IMR-90 (cell line): ENCODE data around the gene MGLL. TPM values are rescaled to one million over a fixed set of nuclear protein-coding genes. Genes with fewer than 3 reads are reported as not detected.

Source experiments
- ATAC-seq: fragments of 200-7000 bp; cut with Tn5 transposase; 2 replicates; pipeline ENCODE4 v1.9.1; 2020; ENCODE audit warnings: low read depth, mild to moderate bottlenecking, moderate library complexity
- BruUV-seq: library from RNA; stranded (reverse); fragments of 400-500 nt; replicated peaks from 2 replicates; lab custom pipeline; 2021; lab: Mats Ljungman, UMichigan
- CTCF ChIA-PET: fragments of 300-600 bp; formaldehyde crosslinking; extraction: SDS; loops from one replicate; lab custom pipeline; 2021; ENCODE audit warnings: antibody characterized with exemption; lab: Yijun Ruan, JAX
- POLR2A ChIA-PET: fragments of 300-600 bp; sonication (Branson Sonifier 250); formaldehyde crosslinking; loops from one replicate; lab custom pipeline; 2022; ENCODE audit warnings: antibody characterized with exemption; ENCODE audit not compliant: unreplicated experiment; lab: Charles Lee
- DNase-seq: peaks from one replicate; pipeline ENCODE4 v3.0.0; 2013
- H2AFZ ChIP-seq: replicated peaks from 2 replicates; pipeline ENCODE3; 2013; ENCODE audit warnings: low read length, mild to moderate bottlenecking; ENCODE audit not compliant: poor library complexity
- H2AK5ac ChIP-seq: 2 replicates; pipeline ENCODE4 v1.6.1; 2013; ENCODE audit warnings: low read depth, low read length, inconsistent platforms
- H2AK9ac ChIP-seq: replicated peaks from 2 replicates; pipeline ENCODE3; 2013; ENCODE audit warnings: mild to moderate bottlenecking, low read depth, low read length, moderate library complexity; ENCODE audit not compliant: poor library complexity
- H2BK120ac ChIP-seq: 2 replicates; pipeline ENCODE4 v1.6.1; 2013; ENCODE audit warnings: low read depth, low read length, inconsistent platforms
- H2BK15ac ChIP-seq: 3 replicates; pipeline ENCODE4 v1.6.1; 2013; ENCODE audit warnings: low read depth, low read length, inconsistent platforms
- H2BK20ac ChIP-seq: 2 replicates; pipeline ENCODE4 v1.6.1; 2013; ENCODE audit warnings: low read depth, mild to moderate bottlenecking, inconsistent platforms, low read length, moderate library complexity
- H2BK5ac ChIP-seq: 2 replicates; pipeline ENCODE4 v1.6.1; 2013; ENCODE audit warnings: mild to moderate bottlenecking, low read depth, low read length, inconsistent platforms; ENCODE audit not compliant: poor library complexity, severe bottlenecking
- H3K14ac ChIP-seq: replicated peaks from 2 replicates; pipeline ENCODE4 v1.6.1; 2013; ENCODE audit warnings: low read depth, low read length, inconsistent platforms
- H3K18ac ChIP-seq: 2 replicates; pipeline ENCODE4 v1.6.1; 2013; ENCODE audit warnings: low read depth, low read length, control low read depth
- H3K23ac ChIP-seq: 2 replicates; pipeline ENCODE4 v1.6.1; 2013; ENCODE audit warnings: low read depth, low read length, inconsistent platforms
- H3K27ac ChIP-seq: 2 replicates; pipeline ENCODE4 v1.5.1; 2013; ENCODE audit warnings: mild to moderate bottlenecking, control low read depth, low read length; ENCODE audit not compliant: insufficient read depth
- H3K27me3 ChIP-seq: 2 replicates; pipeline ENCODE4 v1.6.1; 2013; ENCODE audit warnings: low read length; ENCODE audit not compliant: control insufficient read depth, insufficient read depth
- H3K36me3 ChIP-seq: 2 replicates; pipeline ENCODE4 v1.6.1; 2013; ENCODE audit warnings: low read length, mixed read lengths; ENCODE audit not compliant: control insufficient read depth, insufficient read depth
- H3K4ac ChIP-seq: 2 replicates; pipeline ENCODE4 v1.6.1; 2013; ENCODE audit warnings: low read depth, low read length, inconsistent platforms
- H3K4me1 ChIP-seq: 2 replicates; pipeline ENCODE4 v1.6.1; 2013; ENCODE audit warnings: low read length, mixed read lengths; ENCODE audit not compliant: control insufficient read depth, insufficient read depth
- H3K4me2 ChIP-seq: 2 replicates; pipeline ENCODE4 v1.6.1; 2013; ENCODE audit warnings: low read depth, mild to moderate bottlenecking, control low read depth, low read length, moderate library complexity
- H3K4me3 ChIP-seq: 2 replicates; pipeline ENCODE4 v1.5.1; 2013; ENCODE audit warnings: low read depth, mild to moderate bottlenecking, control low read depth, low read length, moderate library complexity; ENCODE audit not compliant: insufficient read depth
- H3K56ac ChIP-seq: 2 replicates; pipeline ENCODE4 v1.6.1; 2013; ENCODE audit warnings: low read length, inconsistent platforms; ENCODE audit not compliant: insufficient read depth; ENCODE audit errors: extremely low read depth
- H3K79me1 ChIP-seq, 2 experiments: 2 replicates each; pipeline ENCODE4 v1.6.1; 2013; ENCODE audit warnings: low read length in 2 of 2, inconsistent platforms in 1 of 2, low read depth in 1 of 2
- H3K9ac ChIP-seq: 2 replicates; pipeline ENCODE4 v1.6.1; 2013; ENCODE audit warnings: low read depth, low read length, control low read depth
- H3K9me1 ChIP-seq: 2 replicates; pipeline ENCODE4 v1.6.1; 2013; ENCODE audit warnings: low read length, inconsistent platforms; ENCODE audit not compliant: insufficient read depth
- H3K9me3 ChIP-seq: 2 replicates; pipeline ENCODE4 v1.6.1; 2013; ENCODE audit warnings: low read length; ENCODE audit not compliant: control insufficient read depth, insufficient read depth
- H4K20me1 ChIP-seq: 2 replicates; pipeline ENCODE4 v1.6.1; 2013; ENCODE audit warnings: low read length, inconsistent platforms; ENCODE audit not compliant: insufficient read depth
- H4K5ac ChIP-seq: 2 replicates; pipeline ENCODE4 v1.6.1; 2013; ENCODE audit warnings: mild to moderate bottlenecking, low read depth, low read length, control low read depth
- H4K8ac ChIP-seq, 2 experiments: 2 replicates each; pipeline ENCODE4 v1.6.1; 2013; ENCODE audit warnings: low read depth in 2 of 2, low read length in 2 of 2, control low read depth in 1 of 2, inconsistent platforms in 1 of 2
- H4K91ac ChIP-seq: 2 replicates; pipeline ENCODE4 v1.6.1; 2013; ENCODE audit warnings: low read depth, low read length, inconsistent platforms; ENCODE audit not compliant: insufficient read depth
- BHLHE40 ChIP-seq: fragments of 150-350 bp; IDR thresholded peaks from 2 replicates; pipeline ENCODE4 v1.6.1; 2016; ENCODE audit warnings: mild to moderate bottlenecking, low read depth, low read length
- CEBPB ChIP-seq: IDR thresholded peaks from 2 replicates; pipeline ENCODE4 v1.6.1; 2012; ENCODE audit warnings: low read depth, low read length, improper control_type of control experiment
- CHD1 ChIP-seq: IDR thresholded peaks from 2 replicates; pipeline ENCODE4 v1.6.1; 2012; ENCODE audit warnings: low read depth, low read length, improper control_type of control experiment
- FOS ChIP-seq: fragments of 150-350 bp; IDR thresholded peaks from 2 replicates; pipeline ENCODE4 v1.6.1; 2016; ENCODE audit warnings: low read depth, low read length
- MAFK ChIP-seq: IDR thresholded peaks from 2 replicates; pipeline ENCODE4 v1.6.1; 2012; ENCODE audit warnings: low read depth, low read length, improper control_type of control experiment
- MXI1 ChIP-seq: IDR thresholded peaks from 2 replicates; pipeline ENCODE4 v1.6.1; 2012; ENCODE audit warnings: low read depth, mild to moderate bottlenecking, low read length, moderate library complexity, borderline replicate concordance
- POLR2A ChIP-seq: IDR thresholded peaks from 2 replicates; pipeline ENCODE4 v1.6.1; 2012; ENCODE audit warnings: mild to moderate bottlenecking, low read depth, low read length
- RCOR1 ChIP-seq: IDR thresholded peaks from 2 replicates; pipeline ENCODE4 v1.6.1; 2012; ENCODE audit warnings: mild to moderate bottlenecking, low read length, improper control_type of control experiment; ENCODE audit not compliant: insufficient replicate concordance
- RFX5 ChIP-seq: IDR thresholded peaks from 2 replicates; pipeline ENCODE4 v1.8.0; 2012; ENCODE audit warnings: low read depth, mild to moderate bottlenecking, low read length, moderate library complexity
- SMC3 ChIP-seq: fragments of 150-350 bp; IDR thresholded peaks from 2 replicates; pipeline ENCODE4 v1.6.1; 2016; ENCODE audit warnings: low read depth, mild to moderate bottlenecking, antibody characterized with exemption, low read length, moderate library complexity
- WGBS, 2 experiments: methylation state at CpG; one replicate each; pipeline versions ENCODE4 v1.1.5 to v1.1.7; 2013; ENCODE audit warnings: missing lambda C conversion rate in 2 of 2; ENCODE audit not compliant: insufficient read length in 1 of 2; ENCODE audit errors: extremely low coverage in 2 of 2; 5-methylcytosine and 5-hydroxymethylcytosine counted together
- dilution Hi-C: fragments of 300-500 bp; cut with HindIII; formaldehyde crosslinking; loops from one replicate; pipeline ENCODE4 v1.14.3; 2018; ENCODE audit warnings: low sequenced_read_pairs; ENCODE audit not compliant: unreplicated experiment
- in situ Hi-C: fragments of 300-500 bp; cut with MboI; formaldehyde crosslinking; loops from 3 replicates; pipeline ENCODE4 v1.14.3; 2019; ENCODE audit warnings: low sequenced_read_pairs, inconsistent platforms, mixed read lengths
- intact Hi-C: fragments of 100-400 bp; cut with micrococcal nuclease; formaldehyde crosslinking; loops from 2 replicates; pipeline ENCODE4 v1.10.0; 2022
- polyA plus RNA-seq, 3 experiments: library from polyadenylated mRNA; depleted of rRNA; stranded (reverse); fragments of >200 nt; gene quantifications; 2 replicates each; pipeline ENCODE4 v1.2.3, GENCODE V29; 2012; ENCODE audit warnings: low replicate concordance in 1 of 3
- total RNA-seq: library from RNA; depleted of rRNA; stranded (reverse); fragments of >200 nt; gene quantifications from 2 replicates; pipeline ENCODE4 v1.2.3, GENCODE V29; 2012
- TF ChIP-seq, protein P1 (sequence below): fragments of 150-350 bp; IDR thresholded peaks from 2 replicates; pipeline ENCODE4 v1.6.1; 2017; ENCODE audit warnings: mild to moderate bottlenecking, antibody characterized with exemption, low read length, low read depth
- TF ChIP-seq, protein P2 (sequence below): conservative IDR thresholded peaks from 2 replicates; pipeline ENCODE4 v1.5.1; 2012; ENCODE audit warnings: mild to moderate bottlenecking, low read depth, low read length, improper control_type of control experiment

Gene MGLL
- total and polyA plus RNA-seq, 2 of the 4 experiments (the other 2 are of a cell fraction) = 23.7 to 60.6 TPM

DNA sequence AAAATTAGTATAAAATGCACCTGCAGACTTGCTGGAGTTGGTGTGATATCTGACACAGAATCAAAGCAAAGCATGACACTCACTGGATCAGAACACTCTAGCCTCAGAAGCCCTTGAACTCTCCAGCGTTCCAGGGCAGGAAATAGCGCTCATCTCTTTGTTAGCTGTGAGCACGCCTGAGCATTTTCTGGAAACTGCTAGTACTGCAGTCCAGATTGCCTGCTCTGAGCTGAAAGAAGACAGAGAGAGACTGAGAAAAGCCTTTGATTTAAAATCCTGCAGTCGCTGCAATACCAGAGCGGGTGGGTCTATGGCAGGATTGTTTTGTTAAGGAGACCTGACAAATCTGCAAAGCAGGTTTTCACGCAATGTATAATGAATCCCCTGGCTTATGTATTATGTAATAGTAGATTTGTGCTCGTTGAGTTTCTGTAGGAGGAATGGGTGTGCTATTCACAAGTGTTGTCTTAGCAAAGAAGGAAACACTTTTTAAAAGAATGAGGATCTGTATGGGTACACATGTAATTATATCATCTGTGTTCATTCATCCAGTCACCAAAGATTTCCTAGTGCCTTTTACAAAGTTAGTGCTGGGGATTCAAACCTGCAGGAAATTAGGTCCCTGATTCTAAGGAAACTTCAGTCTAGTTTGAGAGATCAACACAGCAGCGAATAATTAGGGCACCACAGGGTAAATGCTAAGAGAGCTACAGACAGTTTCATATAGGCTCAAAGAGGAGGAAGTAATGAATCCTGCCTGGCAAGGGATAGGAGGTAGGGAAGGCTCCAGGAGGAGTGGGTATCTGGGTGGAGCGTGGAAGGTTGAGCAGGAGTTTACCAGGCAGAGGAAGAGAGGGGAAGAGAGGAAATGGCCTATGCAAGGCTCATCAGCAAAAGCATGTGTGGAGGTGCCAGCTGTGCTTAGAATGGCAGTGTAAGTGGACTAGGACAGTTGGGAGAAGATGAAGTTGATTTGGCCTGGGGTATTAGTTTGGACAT, 26.1 kb upstream of the MGLL start (continued):
- TF ChIP-seq RCOR1 (no peak), CHD1 (no peak)

DNA sequence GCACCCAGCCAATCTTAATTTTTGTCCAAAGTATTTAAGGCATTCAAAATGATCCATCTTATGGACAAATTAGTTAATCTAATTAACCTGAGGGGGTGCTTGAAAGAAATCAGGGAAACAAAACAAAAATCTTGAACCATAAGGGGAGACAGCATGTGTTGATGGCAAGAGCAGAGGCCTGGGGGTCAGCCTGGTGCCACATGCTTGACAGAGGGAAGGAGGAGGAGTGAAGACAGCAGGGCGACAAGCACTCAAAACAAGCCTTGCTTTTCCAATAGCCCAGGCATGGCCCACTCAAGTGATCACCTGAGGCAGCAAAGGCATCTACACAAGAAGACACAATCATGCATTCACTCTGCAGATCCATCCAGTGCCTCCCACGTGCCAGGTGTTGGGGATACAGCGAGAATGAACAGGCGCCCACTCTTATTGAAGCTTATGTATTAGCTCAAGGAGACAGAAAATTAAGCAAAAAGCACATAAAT, 25.0 kb upstream of the MGLL start:
- intact Hi-C loops (no loop called here), dilution Hi-C loops (no loop called here), in situ Hi-C loops (no loop called here)
- H2BK20ac ChIP-seq = no peak overlapping the region
- H3K56ac ChIP-seq = no peak overlapping the region
- BruUV-seq = no TSS peak
- no peak overlapping the region for H3K18ac ChIP-seq
- H3K27ac ChIP-seq = no peak overlapping the region
- H4K8ac ChIP-seq = no peak overlapping the region
- no peak overlapping the region for H4K5ac ChIP-seq
- no peak overlapping the region for H2AK9ac ChIP-seq
- no peak overlapping the region for H2BK15ac ChIP-seq
- H2BK5ac ChIP-seq = no peak overlapping the region
- no peak overlapping the region for H4K91ac ChIP-seq
- H3K4ac ChIP-seq = no peak overlapping the region
- H3K4me3 ChIP-seq = no peak overlapping the region
- no peak overlapping the region for H3K4me2 ChIP-seq
- no peaks in the 10 kb centered on the region for H3K79me1 ChIP-seq
- H3K9ac ChIP-seq = no peak overlapping the region
- no peak for DNase-seq
- peaks cover 42% of the 10 kb centered on the region for H3K27me3 ChIP-seq
- no peaks in the 10 kb centered on the region for H4K20me1 ChIP-seq
- ChIA-PET POLR2A (no interaction called here), CTCF (no interaction called here)
- H3K4me1 ChIP-seq = no peaks in the 10 kb centered on the region
- no peak overlapping the region for H2AFZ ChIP-seq
- H3K36me3 ChIP-seq = no peaks in the 10 kb centered on the region
- ATAC-seq = no peak
- no peaks in the 10 kb centered on the region for H3K9me1 ChIP-seq
- H3K9me3 ChIP-seq = no peaks in the 10 kb centered on the region
- H2AK5ac ChIP-seq = no peak overlapping the region
- no CpG with 5 or more reads among the region's 4 CpGs for WGBS, 2 experiments
- H2BK120ac ChIP-seq = no peak overlapping the region
- H3K23ac ChIP-seq = no peak overlapping the region
- no peak overlapping the region for H3K14ac ChIP-seq
- TF ChIP-seq MXI1 = no peak
- TF ChIP-seq FOS = no peak
- TF ChIP-seq, protein P1, sequence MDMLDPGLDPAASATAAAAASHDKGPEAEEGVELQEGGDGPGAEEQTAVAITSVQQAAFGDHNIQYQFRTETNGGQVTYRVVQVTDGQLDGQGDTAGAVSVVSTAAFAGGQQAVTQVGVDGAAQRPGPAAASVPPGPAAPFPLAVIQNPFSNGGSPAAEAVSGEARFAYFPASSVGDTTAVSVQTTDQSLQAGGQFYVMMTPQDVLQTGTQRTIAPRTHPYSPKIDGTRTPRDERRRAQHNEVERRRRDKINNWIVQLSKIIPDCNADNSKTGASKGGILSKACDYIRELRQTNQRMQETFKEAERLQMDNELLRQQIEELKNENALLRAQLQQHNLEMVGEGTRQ = no peak
- no peak for TF ChIP-seq SMC3
- no peak for TF ChIP-seq CEBPB
- TF ChIP-seq RCOR1 = no peak
- no peak for TF ChIP-seq CHD1
- TF ChIP-seq RFX5 = no peak
- no peak for TF ChIP-seq POLR2A
- no peak for TF ChIP-seq BHLHE40
- TF ChIP-seq MAFK = no peak
- TF ChIP-seq, protein P2, sequence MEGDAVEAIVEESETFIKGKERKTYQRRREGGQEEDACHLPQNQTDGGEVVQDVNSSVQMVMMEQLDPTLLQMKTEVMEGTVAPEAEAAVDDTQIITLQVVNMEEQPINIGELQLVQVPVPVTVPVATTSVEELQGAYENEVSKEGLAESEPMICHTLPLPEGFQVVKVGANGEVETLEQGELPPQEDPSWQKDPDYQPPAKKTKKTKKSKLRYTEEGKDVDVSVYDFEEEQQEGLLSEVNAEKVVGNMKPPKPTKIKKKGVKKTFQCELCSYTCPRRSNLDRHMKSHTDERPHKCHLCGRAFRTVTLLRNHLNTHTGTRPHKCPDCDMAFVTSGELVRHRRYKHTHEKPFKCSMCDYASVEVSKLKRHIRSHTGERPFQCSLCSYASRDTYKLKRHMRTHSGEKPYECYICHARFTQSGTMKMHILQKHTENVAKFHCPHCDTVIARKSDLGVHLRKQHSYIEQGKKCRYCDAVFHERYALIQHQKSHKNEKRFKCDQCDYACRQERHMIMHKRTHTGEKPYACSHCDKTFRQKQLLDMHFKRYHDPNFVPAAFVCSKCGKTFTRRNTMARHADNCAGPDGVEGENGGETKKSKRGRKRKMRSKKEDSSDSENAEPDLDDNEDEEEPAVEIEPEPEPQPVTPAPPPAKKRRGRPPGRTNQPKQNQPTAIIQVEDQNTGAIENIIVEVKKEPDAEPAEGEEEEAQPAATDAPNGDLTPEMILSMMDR = no peak
